ENCODE data around the gene PAWR. TPM values are rescaled to one million over a fixed set of nuclear protein-coding genes. Genes with fewer than 3 reads are reported as not detected.

The PAWR gene
- total RNA-seq, 2 donors from 2014 or later: 14.2 to 24.3 TPM

GRCh38 chr12:79696416-79696815 is 5.7 kb upstream of the PAWR start:
- Histone ChIP-seq H3K4me3 (no peak overlapping the region), H3K4me1 (no peaks in the 10 kb centered on the region), H3K9me3 (no peaks in the 10 kb centered on the region), H3K36me3 (no peaks in the 10 kb centered on the region), H3K27me3 (no peaks in the 10 kb centered on the region), H3K27ac (no peak overlapping the region)
- DNase-seq (ENCODE audit: low spot score): no peak
- no peak for TF ChIP-seq CTCF (IDR thresholded peaks at IDR 0.05)

DNA sequence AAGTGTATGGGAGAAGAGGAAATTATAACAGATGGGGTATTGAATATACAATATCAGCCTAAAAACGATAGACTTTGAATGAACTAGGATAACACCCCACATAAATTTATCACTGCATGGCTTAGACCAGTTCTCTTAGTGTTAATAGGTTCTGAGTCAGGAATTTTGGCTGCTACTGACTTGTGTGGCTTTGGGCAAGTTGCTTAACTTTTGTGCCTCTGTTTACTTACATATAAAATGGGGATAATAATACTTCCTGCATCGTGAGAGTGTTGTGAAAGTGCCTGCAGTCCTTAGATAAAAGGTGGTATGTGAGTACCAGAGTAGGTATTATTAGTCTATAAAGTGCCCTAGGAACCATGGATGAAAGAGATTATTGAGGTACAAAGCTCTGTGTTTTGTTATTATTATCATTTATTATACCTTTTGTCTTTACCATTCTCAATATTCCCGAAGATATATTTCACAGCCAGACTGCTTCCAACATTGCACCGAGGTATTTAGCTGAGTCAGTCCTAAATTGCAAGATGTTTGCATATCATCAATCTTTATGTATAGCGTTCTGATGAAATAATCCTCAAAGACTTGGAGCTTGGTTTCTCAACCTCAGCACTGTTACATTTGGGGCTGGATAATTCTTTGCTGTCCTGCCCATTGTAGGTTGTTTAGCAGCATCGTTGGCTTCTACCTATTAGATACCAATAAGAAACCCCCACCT is 2.3 kb upstream of the PAWR start:
- H3K4me1 ChIP-seq: peaks cover 0 to 4% of the 10 kb centered on the region in 2 donors
- H3K36me3 ChIP-seq: no peaks in the 10 kb centered on the region
- H3K4me3 ChIP-seq: no peak overlapping the region
- no peak for TF ChIP-seq CTCF (IDR thresholded peaks at IDR 0.05)
- no peak for DNase-seq (ENCODE audit: low spot score)
- H3K27me3 ChIP-seq: no peaks in the 10 kb centered on the region
- no peaks in the 10 kb centered on the region for H3K9me3 ChIP-seq
- no peak overlapping the region for H3K27ac ChIP-seq

GRCh38 chr12:79691511-79692248 is 916 bp upstream of the PAWR start:
- peak overlapping the region; percentile 79 to 96 for H3K4me3 ChIP-seq
- H3K4me1 ChIP-seq: peaks cover 0 to 5% of the 10 kb centered on the region in 2 donors
- no peak for TF ChIP-seq CTCF (IDR thresholded peaks at IDR 0.05)
- no peak for DNase-seq (ENCODE audit: low spot score)
- H3K27ac ChIP-seq: peak overlapping the region in 1 of 2 donors; percentile 93
- H3K36me3 ChIP-seq: no peaks in the 10 kb centered on the region
- H3K27me3 ChIP-seq: no peaks in the 10 kb centered on the region
- no peaks in the 10 kb centered on the region for H3K9me3 ChIP-seq

- no peak for DNase-seq (ENCODE audit: low spot score)
- TF ChIP-seq CTCF (IDR thresholded peaks at IDR 0.05): no peak
- no peaks in the 10 kb centered on the region for H3K27me3 ChIP-seq
Measured at GRCh38 chr12:79690142-79690637, 574 bp downstream of the PAWR start.

GRCh38 chr12:79689477-79690141 is 1.2 kb downstream of the PAWR start:
- Histone ChIP-seq H3K36me3 (no peaks in the 10 kb centered on the region), H3K27ac (peak overlapping the region; percentile 85 to 93), H3K27me3 (no peaks in the 10 kb centered on the region), H3K4me1 (peaks cover 0 to 14% of the 10 kb centered on the region in 2 donors), H3K4me3 (peak overlapping the region; percentile 79 to 96), H3K9me3 (no peaks in the 10 kb centered on the region)
- no peak for DNase-seq (ENCODE audit: low spot score)
- TF ChIP-seq CTCF (IDR thresholded peaks at IDR 0.05): peak in 1 of 2 donors; percentile 33

More at GRCh38 chr12:79690142-79690637, 574 bp downstream of the PAWR start:
- peaks cover 0 to 14% of the 10 kb centered on the region in 2 donors for H3K4me1 ChIP-seq
- peak overlapping the region; percentile 85 to 93 for H3K27ac ChIP-seq
- no peaks in the 10 kb centered on the region for H3K36me3 ChIP-seq
- no peaks in the 10 kb centered on the region for H3K9me3 ChIP-seq
- peak overlapping the region; percentile 79 to 96 for H3K4me3 ChIP-seq

Measured in right atrium auricular region (tissue), 2 donors.